A673 (cell line): ENCODE results near the gene SRSF8.

ENCODE experiments used
- CTCF ChIP-seq: fragments of 300-800, 200-600 bp; sonication (generic); conservative IDR thresholded peaks from 2 replicates; pipeline ENCODE4 v1.5.1; 2017; ENCODE audit warnings: low read depth, mild to moderate bottlenecking, antibody characterized with exemption, low read length, moderate library complexity, mixed read lengths
- EZH2 ChIP-seq: fragments of 200-600 bp; sonication (generic); IDR thresholded peaks from 2 replicates; pipeline ENCODE4 v1.6.1; 2017; ENCODE audit warnings: borderline replicate concordance, low read depth, mild to moderate bottlenecking, mixed read lengths, antibody characterized with exemption, low read length; ENCODE audit not compliant: poor library complexity, severe bottlenecking

GRCh38 chr11:95044010-95044409, 22.7 kb upstream of the SRSF8 start:
- TF ChIP-seq CTCF (no peak), EZH2 (no peak)
